Urinary bladder (tissue), 4 donors: ENCODE measurements around the gene DNAH8. TPM values are rescaled to one million over a fixed set of nuclear protein-coding genes. Genes with fewer than 3 reads are reported as not detected.

Experiments used
- DNase-seq: peaks from one replicate; pipeline ENCODE4 v3.0.0-alpha.2; 2015; ENCODE audit errors: extremely low spot score
- H3K27ac ChIP-seq: one replicate; pipeline ENCODE4 v1.5.1; 2013; ENCODE audit warnings: low read depth, mild to moderate bottlenecking, moderate library complexity
- H3K36me3 ChIP-seq: one replicate; pipeline ENCODE4 v1.6.1; 2013; ENCODE audit warnings: mild to moderate bottlenecking, moderate library complexity; ENCODE audit not compliant: insufficient read depth
- H3K4me1 ChIP-seq: one replicate; pipeline ENCODE4 v1.6.1; 2013; ENCODE audit warnings: mild to moderate bottlenecking, moderate library complexity; ENCODE audit not compliant: insufficient read depth
- H3K4me3 ChIP-seq: one replicate; pipeline ENCODE4 v1.5.1; 2013; ENCODE audit warnings: low read depth, low read length
- WGBS: extraction: QIAGEN DNeasy Blood & Tissue Kit; methylation state at CpG from one replicate; pipeline ENCODE4 v1.1.7; 2013; 5-methylcytosine and 5-hydroxymethylcytosine counted together
- polyA plus RNA-seq: library from polyadenylated mRNA; stranded (reverse); fragments of 200-250 nt; gene quantifications from one replicate; pipeline ENCODE4 v1.2.3, GENCODE V29; 2013
- total RNA-seq: library from RNA; depleted of rRNA; stranded (reverse); fragments of >200 nt; gene quantifications from one replicate; pipeline ENCODE4 v1.2.3, GENCODE V29; 2014
- donor health status: healthy with polysubstance abuse.
- donor health status: healthy.

The DNAH8 gene
- total and polyA plus RNA-seq, 2 donors: 0.01 to 1.5 TPM

DNA sequence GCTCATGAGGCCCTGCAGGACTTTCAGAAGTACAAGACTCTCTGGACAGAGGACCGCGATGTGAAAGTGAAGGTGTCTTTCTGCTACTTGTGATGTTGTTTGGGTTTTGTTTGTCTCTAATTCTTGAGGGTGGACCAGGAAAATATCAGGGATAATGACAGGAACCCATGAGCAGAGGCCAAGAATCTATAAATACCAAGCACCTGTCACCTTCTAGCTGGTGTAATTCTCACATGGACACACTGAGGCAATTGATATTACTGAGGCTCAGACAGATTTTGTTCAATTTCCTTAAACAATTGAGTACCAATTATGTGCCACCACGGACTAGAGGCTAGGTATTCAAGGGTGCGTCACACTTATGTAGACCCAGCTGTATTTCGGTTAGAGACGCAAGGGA, 107.9 kb downstream of the DNAH8 start:
- no peak for DNase-seq
- no peaks in the 10 kb centered on the region for H3K36me3 ChIP-seq
- H3K4me1 ChIP-seq: no peaks in the 10 kb centered on the region
- WGBS: 94% methylated on average over 6 of the region's 6 CpGs
- no peak overlapping the region for H3K4me3 ChIP-seq
- no peak overlapping the region for H3K27ac ChIP-seq

GRCh38 chr6:38824243-38824894, 109.3 kb downstream of the DNAH8 start:
- Histone ChIP-seq H3K4me3 (no peak overlapping the region), H3K27ac (no peak overlapping the region), H3K4me1 (no peaks in the 10 kb centered on the region), H3K36me3 (no peaks in the 10 kb centered on the region)
- 92% methylated on average over 5 of the region's 5 CpGs for WGBS
- DNase-seq: no peak

GRCh38 chr6:38827024-38827423, 111.9 kb downstream of the DNAH8 start:
- no peak overlapping the region for H3K27ac ChIP-seq
- H3K4me1 ChIP-seq: no peaks in the 10 kb centered on the region
- WGBS: 52% methylated on average over 2 of the region's 2 CpGs
- no peak for DNase-seq
- no peak overlapping the region for H3K4me3 ChIP-seq
- no peaks in the 10 kb centered on the region for H3K36me3 ChIP-seq

GRCh38 chr6:38831865-38832264, 116.8 kb downstream of the DNAH8 start:
- Histone ChIP-seq H3K4me1 (no peaks in the 10 kb centered on the region), H3K4me3 (no peak overlapping the region), H3K36me3 (no peaks in the 10 kb centered on the region), H3K27ac (no peak overlapping the region)
- no peak for DNase-seq

- no peaks in the 10 kb centered on the region for H3K36me3 ChIP-seq
- DNase-seq: no peak
- WGBS: 90% methylated on average over 1 of the region's 1 CpG
These were observed 118.2 kb downstream of the DNAH8 start for GRCh38 chr6:38833320-38833719.

DNA sequence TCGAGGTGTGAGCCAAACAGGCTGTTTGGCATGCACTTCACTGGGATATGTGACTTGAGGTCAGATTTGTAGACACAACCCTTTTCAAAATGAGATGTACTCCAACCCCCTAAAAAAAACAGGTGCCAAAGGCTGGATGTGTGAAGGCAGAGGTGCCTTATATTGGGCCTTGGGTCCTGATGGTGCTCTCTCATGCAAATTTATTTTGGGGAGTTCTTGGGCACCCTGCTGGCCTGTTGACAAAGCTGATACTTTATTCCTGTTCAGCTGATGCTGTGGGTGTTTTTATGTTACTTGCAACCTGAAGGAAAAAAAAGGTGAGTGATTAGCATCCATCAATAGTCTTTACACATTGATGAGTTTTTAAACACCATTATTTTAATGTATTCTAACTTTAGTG, 121.5 kb downstream of the DNAH8 start:
- no peaks in the 10 kb centered on the region for H3K4me1 ChIP-seq
- H3K36me3 ChIP-seq: no peaks in the 10 kb centered on the region
- H3K27ac ChIP-seq: no peak overlapping the region
- DNase-seq: no peak
- WGBS: 69% methylated on average over 1 of the region's 1 CpG
- no peak overlapping the region for H3K4me3 ChIP-seq

More at GRCh38 chr6:38833320-38833719, 118.2 kb downstream of the DNAH8 start:
- Histone ChIP-seq H3K27ac (no peak overlapping the region), H3K4me1 (no peaks in the 10 kb centered on the region), H3K4me3 (no peak overlapping the region)

DNA sequence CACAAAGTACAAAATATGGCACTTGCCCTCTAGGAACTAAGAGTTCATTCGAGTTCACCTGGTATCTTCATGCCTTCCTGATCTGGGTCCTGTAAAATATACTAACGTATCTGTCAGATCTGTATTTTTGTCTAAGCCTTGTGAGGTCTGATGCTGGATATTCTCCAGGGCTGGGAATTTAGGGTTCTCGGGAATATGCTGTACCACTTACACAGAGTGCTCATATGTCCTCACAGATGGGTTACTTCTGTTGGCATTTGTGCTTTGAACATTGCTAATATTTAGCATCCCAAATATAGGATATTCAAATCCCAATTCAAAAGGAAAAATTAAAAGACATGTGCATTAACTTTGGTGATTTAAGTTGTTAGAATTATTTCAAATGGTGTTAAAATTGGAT, 122.0 kb downstream of the DNAH8 start:
- Histone ChIP-seq H3K4me1 (no peaks in the 10 kb centered on the region), H3K4me3 (no peak overlapping the region), H3K36me3 (no peaks in the 10 kb centered on the region), H3K27ac (no peak overlapping the region)
- no peak for DNase-seq
- 64% methylated on average over 3 of the region's 3 CpGs for WGBS

- DNase-seq: no peak
- WGBS: 61% methylated on average over 3 of the region's 3 CpGs
- Histone ChIP-seq H3K27ac (no peak overlapping the region), H3K4me3 (no peak overlapping the region), H3K4me1 (no peaks in the 10 kb centered on the region), H3K36me3 (no peaks in the 10 kb centered on the region)
These were observed 128.7 kb downstream of the DNAH8 start for GRCh38 chr6:38843798-38844197.

- Histone ChIP-seq H3K27ac (no peak overlapping the region), H3K36me3 (no peaks in the 10 kb centered on the region), H3K4me1 (no peaks in the 10 kb centered on the region), H3K4me3 (no peak overlapping the region)
- no peak for DNase-seq
- 73% methylated on average over 3 of the region's 3 CpGs for WGBS
These were observed 130.8 kb downstream of the DNAH8 start for GRCh38 chr6:38845931-38846330.

GRCh38 chr6:38846361-38846760, 131.2 kb downstream of the DNAH8 start:
- WGBS: 77% methylated on average over 3 of the region's 3 CpGs
- no peak for DNase-seq
- no peaks in the 10 kb centered on the region for H3K36me3 ChIP-seq
- H3K27ac ChIP-seq: no peak overlapping the region
- H3K4me1 ChIP-seq: no peaks in the 10 kb centered on the region
- H3K4me3 ChIP-seq: no peak overlapping the region

DNA sequence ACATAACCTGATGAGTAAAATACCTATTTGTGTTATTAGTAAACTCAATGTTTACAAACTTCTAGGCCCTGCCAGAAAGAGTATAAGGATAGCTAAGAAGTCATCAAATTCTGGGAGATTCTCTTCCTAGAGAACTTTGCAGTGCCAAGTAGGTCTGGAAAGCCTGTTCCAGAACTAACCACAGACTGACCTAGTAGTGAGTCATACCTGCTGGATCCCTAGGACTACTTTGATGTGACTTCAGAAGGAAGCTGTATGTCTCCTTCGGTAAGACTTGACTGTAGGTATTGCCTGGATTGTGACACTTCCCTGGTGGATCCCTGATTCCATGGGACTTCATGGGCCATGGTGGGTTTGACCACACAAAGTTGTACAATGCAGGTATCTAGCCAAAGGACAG, 131.7 kb downstream of the DNAH8 start:
- 93% methylated on average over 1 of the region's 1 CpG for WGBS
- no peaks in the 10 kb centered on the region for H3K4me1 ChIP-seq

GRCh38 chr6:38847497-38847896, 132.4 kb downstream of the DNAH8 start:
- Histone ChIP-seq H3K36me3 (no peaks in the 10 kb centered on the region), H3K27ac (no peak overlapping the region), H3K4me1 (no peaks in the 10 kb centered on the region), H3K4me3 (no peak overlapping the region)
- WGBS: 96% methylated on average over 2 of the region's 2 CpGs
- DNase-seq: no peak

More for the DNA sequence above, 131.7 kb downstream of the DNAH8 start:
- DNase-seq: no peak
- H3K27ac ChIP-seq: no peak overlapping the region
- no peaks in the 10 kb centered on the region for H3K36me3 ChIP-seq
- no peak overlapping the region for H3K4me3 ChIP-seq

DNA sequence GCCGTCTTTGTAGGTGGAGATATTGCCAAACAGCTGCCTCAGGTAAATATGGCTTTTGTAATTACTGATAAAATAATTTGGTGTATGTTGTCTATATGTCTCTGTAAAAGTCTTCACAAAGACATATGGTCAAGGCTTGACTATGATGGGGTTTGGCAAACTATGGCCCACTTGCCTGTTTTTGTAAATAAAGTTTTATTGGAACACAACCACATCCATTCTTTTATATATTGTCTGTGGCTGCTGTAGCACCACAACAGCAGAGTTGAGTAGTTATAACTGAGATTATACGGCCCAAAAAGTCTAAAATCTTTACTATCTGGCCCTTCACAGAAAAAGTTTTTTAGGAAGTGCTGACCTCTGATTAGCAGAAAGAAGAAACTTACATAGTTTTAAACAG, 133.6 kb downstream of the DNAH8 start:
- DNase-seq: no peak
- H3K4me3 ChIP-seq: no peak overlapping the region
- no peaks in the 10 kb centered on the region for H3K36me3 ChIP-seq
- H3K27ac ChIP-seq: no peak overlapping the region
- 90% methylated on average over 2 of the region's 2 CpGs for WGBS
- H3K4me1 ChIP-seq: no peaks in the 10 kb centered on the region

DNA sequence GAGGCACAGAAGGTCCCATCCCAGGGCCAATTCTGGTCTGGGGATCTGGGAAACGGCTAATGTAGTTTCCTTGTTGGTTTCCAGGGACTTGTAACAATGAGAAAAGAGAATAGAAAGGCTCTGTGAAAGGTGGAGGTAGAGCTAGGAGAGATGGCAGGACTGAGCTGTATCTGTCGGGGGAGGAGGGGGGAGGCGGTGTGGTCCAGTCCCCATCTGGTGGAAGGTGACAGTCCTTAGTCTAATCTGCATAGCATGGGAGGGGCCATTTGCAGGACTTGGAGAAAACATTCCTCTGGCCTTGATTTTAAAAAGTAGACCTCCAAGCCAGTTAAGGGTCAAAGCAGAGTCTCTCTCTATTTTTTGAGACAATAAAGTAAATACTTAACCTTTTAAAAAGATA, 137.1 kb downstream of the DNAH8 start:
- Histone ChIP-seq H3K27ac (no peak overlapping the region), H3K4me1 (no peaks in the 10 kb centered on the region), H3K4me3 (no peak overlapping the region), H3K36me3 (no peaks in the 10 kb centered on the region)
- no peak for DNase-seq
- WGBS: 74% methylated on average over 3 of the region's 3 CpGs

- no peak for DNase-seq
- WGBS: 88% methylated on average over 2 of the region's 2 CpGs
- H3K27ac ChIP-seq: no peak overlapping the region
- H3K4me3 ChIP-seq: no peak overlapping the region
- H3K36me3 ChIP-seq: no peaks in the 10 kb centered on the region
- H3K4me1 ChIP-seq: no peaks in the 10 kb centered on the region
These were observed 138.1 kb downstream of the DNAH8 start for GRCh38 chr6:38853236-38853635.
